22Rv1 (cell line): Measurements from ENCODE around the gene RBM34.

Source experiments
- H3K27ac ChIP-seq: fragments of 450-650 bp; 2 replicates; pipeline ENCODE4 v1.5.1; 2017
- CTCF ChIP-seq: fragments of 450-650 bp; IDR thresholded peaks from 2 replicates; pipeline ENCODE4 v1.5.1; 2017; ENCODE audit warnings: mild to moderate bottlenecking
- ZFX ChIP-seq: fragments of 450-650 bp; IDR thresholded peaks from 2 replicates; pipeline ENCODE4 v1.6.1; 2017; ENCODE audit warnings: antibody characterized with exemption, borderline replicate concordance

The RBM34 gene

GRCh38 chr1:235152235-235152634 is 8.8 kb downstream of the RBM34 start:
- no peak for TF ChIP-seq CTCF
- no peak for TF ChIP-seq ZFX
- no peak overlapping the region for H3K27ac ChIP-seq

- no peak overlapping the region for H3K27ac ChIP-seq
- TF ChIP-seq ZFX, result no peak
- no peak for TF ChIP-seq CTCF
Measured at GRCh38 chr1:235151033-235151432, 10.0 kb downstream of the RBM34 start.

- TF ChIP-seq CTCF (no peak), ZFX (no peak)
- H3K27ac ChIP-seq, result no peak overlapping the region
Measured at GRCh38 chr1:235149824-235150223, 11.2 kb downstream of the RBM34 start.

GRCh38 chr1:235147269-235147668 is 13.8 kb downstream of the RBM34 start:
- no peak for TF ChIP-seq ZFX
- TF ChIP-seq CTCF, result no peak
- H3K27ac ChIP-seq, result no peak overlapping the region

GRCh38 chr1:235145639-235146038 is 15.4 kb downstream of the RBM34 start:
- no peak overlapping the region; the same call in 1 of the 2 replicates for H3K27ac ChIP-seq

GRCh38 chr1:235142991-235143390 is 18.1 kb downstream of the RBM34 start:
- TF ChIP-seq ZFX (no peak), CTCF (no peak)
- no peak overlapping the region for H3K27ac ChIP-seq

More at GRCh38 chr1:235145639-235146038, 15.4 kb downstream of the RBM34 start:
- no peak for TF ChIP-seq ZFX
- TF ChIP-seq CTCF, result no peak

- TF ChIP-seq CTCF (no peak), ZFX (no peak)
- H3K27ac ChIP-seq, result no peak overlapping the region
Measured at GRCh38 chr1:235139315-235139714, 21.7 kb downstream of the RBM34 start.
